Thoracic aorta endothelial cell (primary cell): Measurements from ENCODE around the gene CTSA. TPM values are rescaled to one million over a fixed set of nuclear protein-coding genes. Genes with fewer than 3 reads are reported as not detected.

Source experiments
- total RNA-seq: library from RNA; depleted of rRNA; stranded (reverse); fragments of >200 nt; gene quantifications from 2 replicates; pipeline ENCODE4 v1.2.3, GENCODE V29; 2012

Gene CTSA
- total RNA-seq = 55.5 and 55.7 TPM in 2 replicates

GRCh38 chr20:45890985-45891983 is at the start of gene CTSA, which contains the start of gene NEURL2:
TSS of gene CTSA (plus strand) at chr20:45891335. CDS start at chr20:45891569, 234 bp downstream.
TSS of gene NEURL2 (minus strand) at chr20:45891208. CDS start at chr20:45890991, 217 bp downstream.

GRCh38 chr20:45857114-45857881 is 33.8 kb upstream of the CTSA start, which contains the start of the genes ACOT8 and ZSWIM3:
TSS of gene ACOT8 (minus strand) at chr20:45857392. CDS start at chr20:45857315, 77 bp downstream.
TSS of gene ZSWIM3 (plus strand) at chr20:45857614. CDS start at chr20:45857826, 212 bp downstream.

GRCh38 chr20:45880988-45881788 is 9.9 kb upstream of the CTSA start, which contains the start of gene ZSWIM1:
TSS of gene ZSWIM1 (plus strand) at chr20:45881227. CDS start at chr20:45882593, 1,366 bp downstream.

GRCh38 chr20:45887346-45887715 is 3.8 kb upstream of the CTSA start, which contains the start of gene SPATA25:
TSS of gene SPATA25 (minus strand) at chr20:45887622. CDS start at chr20:45887590, 32 bp downstream.

GRCh38 chr20:45911486-45912343 is 20.6 kb downstream of the CTSA start, which contains the start of gene PLTP:
TSS of gene PLTP (minus strand) at chr20:45912155. CDS start at chr20:45911452, 703 bp downstream.

GRCh38 chr20:45934586-45935415 is 43.7 kb downstream of the CTSA start, which contains the start of gene PCIF1:
TSS of gene PCIF1 (plus strand) at chr20:45934683. CDS start at chr20:45939000, 4,317 bp downstream.

Other genes starting within 250 kb of the CTSA start
- not detected in 2 replicates for gene WFDC11, start 221.1 kb upstream of the CTSA start, total RNA-seq
- not detected in 2 replicates for gene WFDC13, start 189.3 kb upstream of the CTSA start, total RNA-seq
- gene WFDC10B, start 186.3 kb upstream of the CTSA start, total RNA-seq = not detected in 2 replicates
- not detected in 2 replicates for gene SPINT4, start 169.0 kb upstream of the CTSA start, total RNA-seq
- 0.13 TPM in 1 of 2 replicates, not detected in the other for gene WFDC3, start 99.5 kb upstream of the CTSA start, total RNA-seq
- 18.8 and 22.7 TPM in 2 replicates for gene DNTTIP1, start 99.4 kb upstream of the CTSA start, total RNA-seq
- 34.0 and 61.5 TPM in 2 replicates for gene UBE2C, start 78.7 kb upstream of the CTSA start, total RNA-seq
- not detected in 2 replicates for gene TNNC2, start 64.0 kb upstream of the CTSA start, total RNA-seq
- 19.8 and 22.3 TPM in 2 replicates for gene SNX21, start 57.5 kb upstream of the CTSA start, total RNA-seq
- 16.8 and 24.0 TPM in 2 replicates for gene ACOT8, start 33.9 kb upstream of the CTSA start, total RNA-seq
- gene ZSWIM3, start 33.7 kb upstream of the CTSA start, total RNA-seq = 4.8 and 5.4 TPM in 2 replicates
- 9.3 and 10.4 TPM in 2 replicates for gene ZSWIM1, start 10.1 kb upstream of the CTSA start, total RNA-seq
- gene SPATA25, start 3.7 kb upstream of the CTSA start, total RNA-seq = 0.79 and 1.2 TPM in 2 replicates
- gene NEURL2, start 127 bp upstream of the CTSA start, total RNA-seq = 2.0 and 3.3 TPM in 2 replicates
- gene PLTP, start 20.8 kb downstream of the CTSA start, total RNA-seq = 13.4 and 17.0 TPM in 2 replicates
- 12.2 and 15.7 TPM in 2 replicates for gene PCIF1, start 43.3 kb downstream of the CTSA start, total RNA-seq
- 18.6 and 20.5 TPM in 2 replicates for gene ZNF335, start 80.9 kb downstream of the CTSA start, total RNA-seq
- not detected in 2 replicates for gene MMP9, start 117.6 kb downstream of the CTSA start, total RNA-seq
- under 0.01 and 0.22 TPM in 2 replicates for gene SLC12A5, start 137.9 kb downstream of the CTSA start, total RNA-seq
- 28.3 and 29.2 TPM in 2 replicates for gene NCOA5, start 198.6 kb downstream of the CTSA start, total RNA-seq
- 8.4 and 19.2 TPM in 2 replicates for gene CD40, start 227.0 kb downstream of the CTSA start, total RNA-seq